Fibroblast of skin of right quadriceps (primary cell): ENCODE data around the gene TAP2.
"Not testable (repeated sequence)": the region's sequence is repeated elsewhere in the genome, so short reads cannot be mapped to it uniquely, and the experiment has no call there.

ENCODE experiments used
- DNase-seq: peaks from one replicate; pipeline ENCODE4 v3.0.0-alpha.2; 2013

Gene TAP2

GRCh38 chr6:32832535-32832934 lies 6.0 kb downstream of the TAP2 start:
- no peak for DNase-seq

GRCh38 chr6:32830936-32831335 lies 7.6 kb downstream of the TAP2 start:
- no peak for DNase-seq

- no peak for DNase-seq
Observed at GRCh38 chr6:32830017-32830416, 8.5 kb downstream of the TAP2 start.

GRCh38 chr6:32829495-32829894 lies 9.0 kb downstream of the TAP2 start:
- no peak for DNase-seq

GRCh38 chr6:32827025-32827424 lies 11.5 kb downstream of the TAP2 start:
- DNase-seq, result no peak

GRCh38 chr6:32825966-32826365 lies 12.6 kb downstream of the TAP2 start:
- peak; percentile 47 for DNase-seq

GRCh38 chr6:32819729-32820128 lies 18.8 kb downstream of the TAP2 start:
- peak; percentile 79 for DNase-seq

- no peak for DNase-seq
Observed at GRCh38 chr6:32818867-32819266, 19.7 kb downstream of the TAP2 start.

- no peak for DNase-seq
Observed at GRCh38 chr6:32816746-32817204, 21.8 kb downstream of the TAP2 start, which contains the start of gene HLA-DOB. HLA-DOB (minus strand) TSS chr6:32817002; CDS start chr6:32816951, 51 bp downstream.

GRCh38 chr6:32815996-32816395 lies 22.5 kb downstream of the TAP2 start:
- DNase-seq, result no peak

- DNase-seq, result peak; percentile 45
Observed at GRCh38 chr6:32815115-32815514, 23.4 kb downstream of the TAP2 start.

GRCh38 chr6:32814145-32814544 lies 24.4 kb downstream of the TAP2 start:
- DNase-seq, result no peak

GRCh38 chr6:32809171-32809570 lies 29.4 kb downstream of the TAP2 start:
- no peak for DNase-seq

GRCh38 chr6:32807020-32807580 lies 31.4 kb downstream of the TAP2 start:
- no peak for DNase-seq

GRCh38 chr6:32805404-32805803 lies 33.1 kb downstream of the TAP2 start:
- DNase-seq, result not testable (repeated sequence)

GRCh38 chr6:32803416-32803815 lies 35.1 kb downstream of the TAP2 start:
- no peak for DNase-seq

- no peak for DNase-seq
Observed at GRCh38 chr6:32799740-32800139, 38.8 kb downstream of the TAP2 start.

GRCh38 chr6:32799168-32799567 lies 39.4 kb downstream of the TAP2 start:
- no peak for DNase-seq

- peak; percentile 58 for DNase-seq
Observed at GRCh38 chr6:32796848-32797776, 41.4 kb downstream of the TAP2 start.

- DNase-seq, result no peak
Observed at GRCh38 chr6:32794510-32794909, 44.0 kb downstream of the TAP2 start.

GRCh38 chr6:32792901-32793435 lies 45.6 kb downstream of the TAP2 start:
- no peak for DNase-seq

GRCh38 chr6:32790306-32790705 lies 48.2 kb downstream of the TAP2 start:
- DNase-seq, result no peak
